Amniotic stem cell (primary cell): ENCODE results near the gene ADAMTS4.

Source experiments
- DNase-seq: peaks from one replicate; lab custom pipeline; 2025; lab: John Stamatoyannopoulos, UW

The ADAMTS4 gene

DNA sequence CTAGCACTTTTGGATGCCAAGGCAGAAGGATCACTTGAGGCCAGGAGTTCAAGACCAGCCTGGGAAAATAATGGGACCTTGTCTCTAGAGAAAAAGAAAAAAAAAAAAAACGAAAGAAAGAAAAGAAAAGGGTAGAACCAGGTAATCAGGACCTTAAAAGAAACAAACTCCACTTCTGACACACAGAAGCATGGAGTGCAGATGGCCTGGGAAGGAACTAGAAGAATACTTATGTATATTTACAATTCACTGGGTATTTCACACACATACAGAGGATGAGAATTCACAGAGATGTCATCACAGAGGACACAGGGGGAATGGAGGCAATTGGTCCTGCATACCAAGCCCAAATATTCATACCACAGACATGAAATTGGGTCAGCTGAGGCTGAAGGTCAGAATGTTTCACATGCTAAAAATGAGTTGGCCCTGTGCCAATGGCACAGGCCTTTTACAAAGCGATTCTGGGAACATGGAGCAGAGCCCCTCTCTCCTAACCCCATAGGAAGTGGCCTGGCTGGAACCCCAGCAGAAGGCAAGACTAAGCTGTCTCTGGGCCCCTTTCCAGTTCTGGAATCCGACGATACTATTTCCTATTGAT is 26.0 kb downstream of the ADAMTS4 start:
- no peak for DNase-seq

DNA sequence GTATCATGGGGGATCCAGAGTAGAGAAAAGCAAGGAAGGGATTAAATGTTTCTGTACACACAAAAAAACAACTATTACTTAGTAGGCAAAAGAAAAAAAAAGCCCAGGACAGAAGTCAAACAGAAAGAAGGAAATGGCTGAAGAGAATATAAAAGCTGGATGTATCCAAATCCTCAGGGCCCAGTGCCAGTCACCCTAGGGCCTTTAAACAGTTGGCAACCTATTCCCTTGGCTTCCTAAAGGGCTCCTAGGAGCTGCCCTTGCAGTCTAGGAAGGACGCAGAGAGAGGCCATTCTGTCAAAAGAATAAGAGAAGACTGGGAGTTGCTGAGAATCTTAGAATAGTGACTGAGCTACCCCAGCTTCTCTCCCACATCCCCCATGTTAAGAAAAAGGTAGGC is 26.5 kb downstream of the ADAMTS4 start:
- DNase-seq = no peak

DNA sequence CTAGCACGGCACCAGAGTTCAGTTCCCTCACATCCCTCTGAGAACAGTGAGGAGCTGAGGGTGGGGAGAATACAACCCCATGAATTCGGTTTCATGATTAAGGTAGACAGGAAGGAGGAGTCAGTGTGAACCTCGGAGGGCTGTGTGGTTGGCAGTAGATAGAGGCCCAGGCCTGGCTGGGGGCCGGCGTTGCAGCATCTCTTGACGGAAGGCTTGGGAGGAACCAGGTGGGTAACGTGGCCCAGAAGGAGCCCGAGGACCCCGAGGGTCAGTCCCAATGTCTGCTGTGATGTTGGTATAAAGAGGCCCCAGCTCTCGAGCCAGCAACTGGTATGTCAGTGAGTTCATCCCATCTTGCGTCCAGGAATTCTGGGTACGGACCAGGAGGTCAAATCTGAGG is 27.2 kb downstream of the ADAMTS4 start:
- DNase-seq = no peak

DNA sequence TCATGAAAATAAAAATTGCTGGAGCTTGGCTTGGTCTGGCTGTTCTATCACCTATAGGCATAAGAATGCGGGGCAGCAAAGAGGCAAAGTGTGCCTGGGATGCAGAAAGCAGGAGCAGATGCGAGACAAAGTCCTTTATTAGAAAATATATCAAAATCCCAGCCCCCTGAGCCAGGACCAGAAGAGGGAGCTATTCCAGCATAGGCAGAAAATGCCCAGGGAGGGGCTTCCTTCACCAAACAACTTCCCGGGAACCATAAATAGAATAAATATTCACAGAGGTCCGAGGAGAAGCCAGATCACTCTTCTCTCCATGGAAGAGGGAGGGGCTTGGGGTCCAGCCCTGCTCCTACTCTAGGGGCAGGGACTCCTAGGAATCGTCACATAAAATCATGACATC is 27.7 kb downstream of the ADAMTS4 start:
- DNase-seq = no peak

DNA sequence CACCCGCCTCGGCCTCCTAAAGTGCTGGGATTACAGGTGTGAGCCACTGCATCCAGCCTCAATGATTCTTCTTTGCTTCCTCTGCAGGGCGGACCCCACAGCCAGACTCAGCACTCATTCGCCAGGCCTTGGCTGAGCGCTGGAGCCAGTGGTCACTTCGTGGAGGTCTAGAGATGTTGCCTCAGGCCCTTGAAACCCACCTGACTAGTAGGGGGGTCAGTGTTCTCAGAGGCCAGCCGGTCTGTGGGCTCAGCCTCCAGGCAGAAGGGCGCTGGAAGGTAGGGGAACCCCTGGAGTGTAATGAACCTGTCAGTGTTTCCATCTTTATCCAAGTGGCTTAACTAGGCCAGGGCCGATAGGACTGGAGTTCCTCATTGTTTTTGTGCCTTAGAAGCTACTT is 29.9 kb downstream of the ADAMTS4 start:
- no peak for DNase-seq

DNA sequence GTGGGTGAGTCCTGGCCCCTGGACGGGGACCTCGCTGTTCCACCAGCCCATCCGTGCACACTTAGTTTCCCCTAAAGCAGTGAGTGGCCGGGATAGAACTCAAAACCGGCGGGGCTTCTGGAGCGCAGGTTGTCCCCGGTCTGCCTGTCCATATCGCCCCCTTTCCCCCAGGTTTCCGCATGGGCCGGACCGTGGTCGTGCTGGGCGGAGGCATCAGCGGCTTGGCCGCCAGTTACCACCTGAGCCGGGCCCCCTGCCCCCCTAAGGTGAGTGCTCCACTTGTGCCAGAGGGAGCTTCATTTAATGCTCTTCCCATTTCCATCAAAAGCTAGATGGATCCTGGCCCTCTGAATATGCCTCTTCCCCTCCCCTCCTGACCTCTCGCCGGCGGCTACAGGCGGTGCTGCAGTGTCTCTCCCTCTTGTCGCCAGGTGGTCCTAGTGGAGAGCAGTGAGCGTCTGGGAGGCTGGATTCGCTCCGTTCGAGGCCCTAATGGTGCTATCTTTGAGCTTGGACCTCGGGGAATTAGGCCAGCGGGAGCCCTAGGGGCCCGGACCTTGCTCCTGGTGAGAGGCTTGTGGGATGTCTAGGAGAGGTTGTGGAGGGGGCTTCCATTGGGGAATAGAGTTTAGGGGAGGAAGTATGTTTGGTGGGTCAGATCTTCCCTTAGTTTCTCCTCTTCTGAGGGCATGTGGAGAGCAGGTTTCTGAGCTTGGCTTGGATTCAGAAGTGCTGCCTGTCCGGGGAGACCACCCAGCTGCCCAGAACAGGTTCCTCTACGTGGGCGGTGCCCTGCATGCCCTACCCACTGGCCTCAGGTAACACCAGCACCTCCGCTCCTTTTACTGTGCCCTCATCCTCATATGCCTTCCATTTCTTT is 31.9 kb downstream of the ADAMTS4 start:
- DNase-seq = no peak

DNA sequence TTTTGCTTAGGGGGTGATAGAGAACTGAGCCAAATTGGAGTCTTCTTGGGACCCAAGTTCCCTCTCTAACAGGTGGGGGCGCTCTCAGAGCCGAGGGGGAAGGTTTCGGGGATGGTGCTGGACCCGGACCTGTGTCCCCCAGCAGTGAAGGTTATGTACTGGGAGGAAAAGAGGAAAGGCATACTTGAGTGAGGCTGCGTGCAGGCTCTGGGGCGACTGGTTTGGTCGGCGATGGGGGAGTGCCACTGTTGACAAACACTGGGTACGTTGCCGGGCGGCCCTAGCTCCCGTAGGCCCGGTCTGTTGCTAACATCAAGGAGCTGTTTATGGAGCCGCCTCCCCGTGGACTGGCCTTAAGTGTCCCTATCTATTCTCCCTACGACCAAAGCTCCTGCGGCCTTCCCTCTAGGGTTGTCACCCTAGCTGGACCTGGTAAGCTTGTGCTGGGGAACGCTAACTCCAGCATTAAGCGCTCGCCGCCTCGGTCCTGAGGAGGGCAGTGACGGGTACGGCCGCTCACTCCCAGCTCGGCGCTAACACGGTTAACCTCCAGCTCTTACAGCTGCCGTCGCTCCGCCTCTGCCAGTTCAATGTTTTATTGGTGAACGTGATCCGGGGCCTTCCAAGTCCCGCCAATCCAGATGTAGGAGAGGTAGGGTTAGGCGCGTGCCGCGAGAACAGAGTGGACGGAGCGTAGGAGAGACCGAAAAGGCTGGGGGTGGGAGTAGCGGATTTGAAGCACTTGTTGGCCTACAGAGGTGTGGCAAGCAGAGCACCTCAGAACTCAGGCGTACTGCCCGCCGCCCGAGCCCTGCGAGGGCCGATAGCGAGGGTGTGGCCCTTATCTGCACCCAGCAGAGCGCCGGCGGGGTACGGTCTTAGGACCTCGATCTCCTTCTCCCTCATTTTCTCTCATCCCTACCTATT is 32.8 kb downstream of the ADAMTS4 start, which contains the start of gene PPOX:
Gene PPOX, plus strand, starts transcription at position 685 of the 927 bp plus-strand sequence. CDS start 422 bp downstream, outside the sequence.
- peak; percentile 96 for DNase-seq

DNA sequence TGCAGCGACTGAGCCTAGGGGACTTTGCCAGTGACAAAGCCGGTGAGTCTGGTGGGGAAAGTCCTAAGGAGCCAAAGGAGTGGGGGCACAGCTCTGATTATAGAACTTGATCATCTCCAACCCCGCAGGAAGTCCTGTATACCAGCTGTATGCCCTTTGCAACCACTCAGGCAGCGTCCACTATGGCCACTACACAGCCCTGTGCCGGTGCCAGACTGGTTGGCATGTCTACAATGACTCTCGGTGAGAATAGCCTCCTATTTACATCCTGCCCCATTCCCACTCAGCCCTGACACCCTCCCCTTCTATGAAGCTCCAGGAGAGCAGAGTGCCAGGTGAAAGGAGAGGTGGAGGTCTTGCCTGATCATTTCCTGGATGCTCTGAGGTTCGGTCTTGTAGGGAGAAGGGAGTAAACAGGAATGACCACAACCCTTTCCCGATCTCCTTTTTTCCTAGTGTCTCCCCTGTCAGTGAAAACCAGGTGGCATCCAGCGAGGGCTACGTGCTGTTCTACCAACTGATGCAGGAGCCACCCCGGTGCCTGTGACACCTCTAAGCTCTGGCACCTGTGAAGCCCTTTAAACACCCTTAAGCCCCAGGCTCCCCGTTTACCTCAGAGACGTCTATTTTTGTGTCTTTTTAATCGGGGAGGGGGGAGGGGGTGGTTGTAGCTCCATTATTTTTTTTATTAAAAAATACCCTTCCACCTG is 33.8 kb downstream of the ADAMTS4 start:
- no peak for DNase-seq

DNA sequence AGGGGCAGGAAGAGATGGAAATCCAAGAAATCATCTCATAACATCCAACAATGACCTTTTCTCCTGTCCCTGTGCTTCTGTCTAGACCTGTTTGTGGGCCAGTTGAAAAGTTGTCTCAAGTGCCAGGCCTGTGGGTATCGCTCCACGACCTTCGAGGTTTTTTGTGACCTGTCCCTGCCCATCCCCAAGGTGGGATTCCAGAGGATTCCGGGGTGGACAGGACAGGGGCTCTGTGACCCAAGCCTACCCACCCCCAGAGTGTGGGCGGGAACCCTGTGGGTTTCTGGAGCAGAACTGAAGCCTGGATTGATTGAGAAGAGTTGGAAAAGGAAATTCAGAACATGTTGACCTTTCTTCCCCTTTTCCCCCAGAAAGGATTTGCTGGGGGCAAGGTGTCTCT is 35.1 kb downstream of the ADAMTS4 start:
- no peak for DNase-seq

DNA sequence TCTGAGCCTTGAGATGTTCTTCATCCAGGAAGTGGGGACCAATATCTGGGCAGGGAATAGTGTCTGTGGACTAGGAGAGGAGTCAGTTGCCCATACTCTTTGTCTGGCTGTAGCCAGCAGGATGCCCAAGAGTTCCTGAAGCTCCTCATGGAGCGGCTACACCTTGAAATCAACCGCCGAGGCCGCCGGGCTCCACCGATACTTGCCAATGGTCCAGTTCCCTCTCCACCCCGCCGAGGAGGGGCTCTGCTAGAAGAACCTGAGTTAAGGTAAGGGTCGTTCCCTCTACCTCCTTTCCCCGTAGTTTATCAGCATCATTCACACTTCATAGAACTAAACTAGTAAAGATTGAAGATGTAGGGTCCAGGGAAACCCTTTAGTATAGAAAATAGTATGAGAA is 36.0 kb downstream of the ADAMTS4 start:
- DNase-seq = no peak

DNA sequence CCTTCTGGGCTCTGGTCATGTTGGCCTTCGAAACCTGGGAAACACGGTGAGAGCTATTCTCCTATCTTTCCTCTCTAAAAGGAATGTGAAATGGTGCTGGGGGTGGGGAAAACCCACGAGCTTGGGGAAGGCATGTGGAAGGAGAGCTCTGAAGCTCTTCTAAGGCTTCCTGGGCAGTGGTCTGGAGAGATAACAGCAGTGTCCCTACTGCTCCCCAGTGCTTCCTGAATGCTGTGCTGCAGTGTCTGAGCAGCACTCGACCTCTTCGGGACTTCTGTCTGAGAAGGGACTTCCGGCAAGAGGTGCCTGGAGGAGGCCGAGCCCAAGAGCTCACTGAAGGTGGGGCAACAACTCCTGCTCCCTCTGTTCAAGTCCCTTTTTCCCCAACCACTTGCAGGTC is 36.8 kb downstream of the ADAMTS4 start:
- no peak for DNase-seq

DNA sequence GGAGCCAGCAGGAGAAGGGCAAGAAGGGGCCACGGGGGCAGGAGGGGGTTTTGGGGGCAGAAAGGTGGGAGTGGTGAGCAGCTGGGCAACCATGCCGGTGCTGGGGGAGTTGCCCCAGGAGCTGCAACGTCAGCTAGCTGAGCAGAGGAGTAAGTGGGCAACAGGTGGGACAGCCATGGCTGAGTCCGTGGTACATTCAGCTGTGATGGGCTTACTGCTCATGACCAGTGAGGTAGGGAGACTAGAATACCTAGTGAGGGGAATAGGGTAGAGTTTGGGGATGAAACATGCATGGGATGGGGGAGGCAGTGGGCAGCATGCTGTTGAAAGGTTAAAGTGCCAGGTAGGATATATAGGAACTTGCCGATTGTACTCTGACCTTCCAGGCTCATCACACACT is 37.2 kb downstream of the ADAMTS4 start:
- no peak for DNase-seq

DNA sequence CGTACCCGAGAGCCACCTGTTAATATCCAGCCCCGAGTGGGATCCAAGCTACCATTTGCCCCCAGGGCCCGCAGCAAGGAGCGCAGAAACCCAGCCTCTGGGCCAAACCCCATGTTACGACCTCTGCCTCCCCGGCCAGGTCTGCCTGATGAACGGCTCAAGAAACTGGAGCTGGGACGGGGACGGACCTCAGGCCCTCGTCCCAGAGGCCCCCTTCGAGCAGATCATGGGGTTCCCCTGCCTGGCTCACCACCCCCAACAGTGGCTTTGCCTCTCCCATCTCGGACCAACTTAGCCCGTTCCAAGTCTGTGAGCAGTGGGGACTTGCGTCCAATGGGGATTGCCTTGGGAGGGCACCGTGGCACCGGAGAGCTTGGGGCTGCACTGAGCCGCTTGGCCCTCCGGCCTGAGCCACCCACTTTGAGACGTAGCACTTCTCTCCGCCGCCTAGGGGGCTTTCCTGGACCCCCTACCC is 38.1 kb downstream of the ADAMTS4 start:
- no peak for DNase-seq

DNA sequence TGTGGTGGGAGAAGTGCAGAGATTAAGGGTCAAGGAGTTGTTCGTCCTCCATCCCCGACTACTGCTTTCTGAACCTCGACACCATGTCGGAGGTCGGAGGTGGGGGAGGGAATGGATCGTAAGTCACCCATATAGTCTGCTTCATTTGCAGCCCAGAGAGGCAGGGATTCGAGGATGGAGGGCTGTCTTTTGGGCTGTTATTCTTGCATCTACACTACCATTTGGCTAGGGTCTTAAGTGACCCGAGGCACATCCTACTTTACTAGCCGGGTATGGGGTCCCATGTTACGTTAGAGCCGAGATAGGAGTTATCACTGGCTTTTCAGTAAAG is 39.0 kb downstream of the ADAMTS4 start:
- DNase-seq = no peak

DNA sequence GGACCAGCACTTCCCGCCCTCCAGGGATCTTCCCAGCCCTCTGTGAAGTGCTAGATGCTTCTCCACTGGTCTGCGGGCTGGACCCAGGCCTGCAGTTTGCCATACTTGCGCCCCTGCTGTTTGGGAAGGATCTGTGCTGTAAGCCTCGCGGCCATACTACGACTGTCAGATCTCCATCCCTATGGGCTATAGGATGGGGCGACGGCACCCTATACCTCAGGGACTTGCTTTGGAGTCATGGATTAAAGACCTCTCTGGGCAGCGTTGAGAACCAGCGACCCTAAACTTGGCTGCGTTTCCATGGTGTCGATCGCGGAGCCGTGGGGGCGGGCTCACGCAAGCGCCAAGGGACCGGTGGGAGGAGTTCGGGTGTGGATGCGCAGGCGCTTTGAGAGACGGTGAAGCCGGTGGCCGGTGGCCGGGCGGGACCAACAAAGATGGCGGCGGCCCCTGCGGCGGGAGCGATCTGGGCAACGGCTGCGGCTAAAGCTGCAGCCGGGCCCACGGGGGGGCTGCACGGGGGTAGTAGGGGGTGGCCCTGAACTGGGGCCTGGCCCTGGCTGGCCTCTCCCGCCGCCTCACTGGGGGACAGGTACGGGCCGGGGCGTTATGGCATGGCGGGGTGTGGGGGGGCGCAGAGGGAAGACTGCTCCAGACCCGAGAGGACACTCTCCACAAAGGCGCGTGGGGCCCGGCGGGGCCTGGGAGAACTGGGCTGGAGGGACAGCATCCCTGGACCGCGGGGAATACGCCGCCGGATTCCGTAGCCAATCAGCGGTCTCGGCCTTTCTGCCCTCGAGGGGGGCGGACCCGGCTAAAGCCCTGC is 39.6 kb downstream of the ADAMTS4 start, which contains the start of gene USP21:
Gene USP21, plus strand, starts transcription at position 414 of the 826 bp plus-strand sequence. CDS start 1,141 bp downstream, outside the sequence.
- DNase-seq = peak; percentile 87

DNA sequence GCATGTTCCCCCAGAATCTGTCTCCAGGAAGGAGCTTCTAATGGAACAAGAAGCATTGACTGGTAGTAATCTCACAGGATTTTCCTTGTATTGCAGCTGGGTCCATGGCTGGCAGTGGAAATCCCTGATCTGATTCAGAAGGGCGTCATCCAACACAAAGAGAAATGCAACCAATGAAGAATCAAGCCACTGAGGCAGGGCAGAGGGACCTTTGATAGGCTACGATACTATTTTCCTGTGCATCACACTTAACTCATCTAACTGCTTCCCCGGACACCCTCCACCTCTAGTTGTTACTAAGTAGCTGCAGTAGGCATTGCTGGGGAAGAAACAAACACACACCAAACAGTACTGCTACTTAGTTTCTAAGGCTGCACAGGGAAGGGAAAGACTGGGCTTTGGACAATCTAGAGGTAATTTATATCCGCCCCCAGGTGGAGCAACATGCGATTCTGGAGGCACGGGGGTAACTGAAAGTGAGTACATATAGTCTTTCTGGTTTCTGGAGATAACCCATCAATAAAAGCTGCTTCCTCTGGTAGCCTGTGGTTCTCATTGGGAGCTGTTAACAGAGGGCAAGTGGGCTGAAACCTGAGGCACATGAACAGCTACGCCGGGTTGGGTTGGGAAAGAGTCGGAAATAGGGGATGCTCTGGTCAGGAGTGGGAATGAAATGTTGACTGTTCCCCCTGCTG is 40.4 kb downstream of the ADAMTS4 start:
- no peak for DNase-seq

DNA sequence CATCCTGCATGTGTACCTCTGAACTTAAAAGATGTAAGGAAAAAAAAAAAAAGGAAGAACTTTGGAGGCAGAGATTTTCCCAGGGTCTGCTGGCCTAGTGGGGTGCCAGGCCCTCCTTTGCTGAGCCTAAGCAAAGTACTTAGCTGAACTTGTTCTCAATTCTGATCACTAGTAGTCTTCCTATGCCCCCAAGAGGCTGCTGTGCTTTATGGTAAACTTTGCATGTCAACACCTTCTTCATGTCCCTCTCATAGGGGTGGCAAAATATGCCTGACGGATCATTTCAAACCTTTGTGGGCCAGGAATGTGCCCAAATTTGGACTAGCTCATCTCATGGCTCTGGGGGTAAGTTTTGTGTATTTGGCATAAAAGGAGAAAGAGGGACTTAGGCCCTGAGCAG is 41.0 kb downstream of the ADAMTS4 start:
- no peak for DNase-seq

DNA sequence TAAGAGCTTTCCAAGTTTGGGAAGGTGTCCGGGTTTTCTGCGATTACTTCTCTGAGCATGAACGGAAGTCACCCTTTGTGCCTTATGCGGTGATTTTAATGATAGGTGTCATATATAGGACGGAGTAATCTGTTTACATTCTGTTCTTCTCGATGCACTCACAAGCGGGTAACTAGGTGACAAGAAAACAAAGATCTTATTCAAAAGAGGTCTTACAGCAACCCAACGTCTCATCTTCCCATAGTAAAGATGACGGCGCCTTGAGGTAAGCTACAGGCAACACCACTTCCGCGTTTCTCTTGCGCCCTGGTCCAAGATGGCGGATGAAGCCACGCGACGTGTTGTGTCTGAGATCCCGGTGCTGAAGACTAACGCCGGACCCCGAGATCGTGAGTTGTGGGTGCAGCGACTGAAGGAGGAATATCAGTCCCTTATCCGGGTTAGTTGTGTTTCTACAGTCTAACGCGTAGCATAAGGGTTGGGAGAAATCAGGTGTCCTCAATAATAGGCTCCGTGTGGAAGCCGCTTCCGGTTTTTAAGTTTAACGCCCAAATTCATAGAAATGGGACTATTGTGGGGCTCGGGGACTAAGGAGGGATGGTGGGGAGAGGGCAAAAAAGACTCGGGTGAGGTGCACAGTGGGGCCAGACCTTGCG is 45.0 kb downstream of the ADAMTS4 start, which contains the start of gene UFC1:
Gene UFC1, plus strand, starts transcription at position 297 of the 656 bp plus-strand sequence. Its CDS starts 20 bp downstream, at position 317.
- DNase-seq = peak; percentile 75

DNA sequence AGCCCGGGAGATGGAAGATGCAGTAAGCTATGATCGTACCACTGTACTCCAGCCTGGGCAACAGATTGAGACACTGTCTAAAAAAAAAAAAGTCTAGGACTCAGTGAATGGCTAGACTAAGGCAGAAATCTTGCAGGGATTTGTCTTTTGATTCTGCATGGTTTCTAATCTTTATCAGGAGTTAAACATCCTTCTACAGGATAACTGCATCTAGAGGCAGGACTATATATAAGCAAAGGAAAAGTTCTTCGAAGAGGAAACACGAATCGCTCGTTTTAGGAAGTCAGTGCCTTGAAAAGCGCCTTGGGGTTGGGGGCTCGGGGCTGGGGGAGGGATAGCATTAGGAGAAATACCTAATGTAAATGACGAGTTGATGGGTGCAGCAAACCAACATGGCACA is 45.7 kb downstream of the ADAMTS4 start:
- no peak for DNase-seq
